PC-3 (cell line): ENCODE results near the gene IFIT3. TPM values are rescaled to one million over a fixed set of nuclear protein-coding genes. Genes with fewer than 3 reads are reported as not detected.

ENCODE experiments used
- ATAC-seq: fragments of 200-7000 bp; cut with Tn5 transposase; 2 replicates; pipeline ENCODE4 v1.9.1; 2020; ENCODE audit warnings: mild to moderate bottlenecking, moderate library complexity
- BruUV-seq: library from RNA; stranded (reverse); fragments of 400-500 nt; replicated peaks from 2 replicates; lab custom pipeline; 2021; lab: Mats Ljungman, UMichigan
- CTCF ChIA-PET: fragments of 300-600 bp; sonication (Branson Sonifier 250); formaldehyde crosslinking; loops from one replicate; lab custom pipeline; 2022; ENCODE audit warnings: antibody characterized with exemption; lab: Charles Lee
- POLR2A ChIA-PET: fragments of 300-600 bp; sonication (Branson Sonifier 250); formaldehyde crosslinking; loops from one replicate; lab custom pipeline; 2022; ENCODE audit warnings: antibody characterized with exemption; ENCODE audit not compliant: unreplicated experiment; lab: Charles Lee
- DNase-seq: peaks from one replicate; pipeline ENCODE4 v3.0.0-alpha.2; 2015
- H2AFZ ChIP-seq: fragments of 300-600 bp; sonication (generic); 2 replicates; pipeline ENCODE4 v1.6.0; 2016; ENCODE audit warnings: antibody characterized with exemption, low read length
- H3F3A ChIP-seq: fragments of 300-600 bp; sonication (generic); one replicate; pipeline ENCODE4 v1.6.0; 2017; ENCODE audit warnings: antibody characterized with exemption, low read length, control low read depth, mild to moderate bottlenecking; ENCODE audit not compliant: unreplicated experiment
- H3K27ac ChIP-seq: fragments of 300-600 bp; sonication (generic); 2 replicates; pipeline ENCODE4 v1.5.1; 2016; ENCODE audit warnings: mild to moderate bottlenecking, low read length
- H3K27me3 ChIP-seq: fragments of 300-600 bp; sonication (generic); 2 replicates; pipeline ENCODE4 v1.6.1; 2016; ENCODE audit warnings: low read length, mixed read lengths
- H3K36me3 ChIP-seq: fragments of 300-600 bp; sonication (generic); 2 replicates; pipeline ENCODE4 v1.6.1; 2016; ENCODE audit warnings: low read depth, mixed run types, low read length, mixed read lengths
- H3K4me1 ChIP-seq: fragments of 300-600 bp; sonication (generic); 2 replicates; pipeline ENCODE4 v1.5.1; 2016; ENCODE audit warnings: low read length; ENCODE audit not compliant: insufficient read depth
- H3K4me2 ChIP-seq: fragments of 300-600 bp; sonication (generic); 2 replicates; pipeline ENCODE4 v1.6.0; 2016; ENCODE audit warnings: low read length
- H3K4me3 ChIP-seq: fragments of 300-600 bp; sonication (generic); 2 replicates; pipeline ENCODE4 v1.5.1; 2016; ENCODE audit warnings: mild to moderate bottlenecking, low read length, mixed read lengths
- H3K79me2 ChIP-seq: fragments of 300-600 bp; sonication (generic); 2 replicates; pipeline ENCODE4 v1.6.1; 2017; ENCODE audit warnings: low read length, mixed read lengths
- H3K9ac ChIP-seq: fragments of 300-600 bp; sonication (generic); 2 replicates; pipeline ENCODE4 v1.6.0; 2016; ENCODE audit warnings: mild to moderate bottlenecking, low read length
- H3K9me2 ChIP-seq: fragments of 300-600 bp; sonication (generic); replicated peaks from 2 replicates; pipeline ENCODE4 v1.6.1; 2016; ENCODE audit warnings: mixed run types, low read length, mixed read lengths
- H3K9me3 ChIP-seq: fragments of 300-600 bp; sonication (generic); 2 replicates; pipeline ENCODE4 v1.6.1; 2016; ENCODE audit warnings: low read length, mixed read lengths
- H4K20me1 ChIP-seq: fragments of 300-600 bp; sonication (generic); 2 replicates; pipeline ENCODE4 v1.6.1; 2016; ENCODE audit warnings: low read length, mixed read lengths
- CTCF ChIP-seq: fragments of 300-600 bp; sonication (generic); conservative IDR thresholded peaks from 2 replicates; pipeline ENCODE4 v1.5.1; 2017; ENCODE audit warnings: antibody characterized with exemption, low read depth, mild to moderate bottlenecking, low read length
- EZH2 ChIP-seq: fragments of 300-600 bp; sonication (generic); IDR thresholded peaks from one replicate; pipeline ENCODE4 v1.6.1; 2017; ENCODE audit warnings: antibody characterized with exemption, mild to moderate bottlenecking, low read length; ENCODE audit not compliant: unreplicated experiment
- EZH2phosphoT487 ChIP-seq: fragments of 300-600 bp; sonication (generic); IDR thresholded peaks from 2 replicates; pipeline ENCODE4 v1.6.1; 2018; ENCODE audit warnings: mild to moderate bottlenecking, antibody characterized with exemption, low read length, borderline replicate concordance
- intact Hi-C: fragments of 100-400 bp; cut with micrococcal nuclease; formaldehyde crosslinking; loops from 2 replicates; pipeline ENCODE4 v1.9.0; 2023
- total RNA-seq: library from RNA; depleted of rRNA; stranded (reverse); fragments of >200 nt; gene quantifications from 2 replicates; pipeline ENCODE4 v1.2.3, GENCODE V29; 2014

IFIT3 gene
- total RNA-seq, 1 experiment from 2014 or later: 5.0 TPM

- Histone ChIP-seq H3K4me1 (peaks cover 49% of the 10 kb centered on the region), H3K9me2 (no peaks in the 10 kb centered on the region), H3F3A (peaks cover 6% of the 10 kb centered on the region), H3K4me2 (peak overlapping the region; percentile 62), H3K4me3 (no peak overlapping the region), H2AFZ (peak overlapping the region; percentile 78; the same call in 1 of the 2 replicates), H3K79me2 (no peaks in the 10 kb centered on the region), H3K27me3 (no peaks in the 10 kb centered on the region), H4K20me1 (no peaks in the 10 kb centered on the region), H3K36me3 (no peaks in the 10 kb centered on the region), H3K9me3 (no peaks in the 10 kb centered on the region), H3K27ac (peak overlapping the region; percentile 87), H3K9ac (peak overlapping the region; percentile 18)
- intact Hi-C loops: loop anchor here (5.0 kb wide), 1 partner anchor 74 kb away; no protein-coding TSS in a partner anchor
- TSS peak; percentile 92 for BruUV-seq
- peak; percentile 10 for DNase-seq
- ChIA-PET CTCF (no interaction called here), POLR2A (interaction anchor here (0.7 to 1.1 kb wide), 2 partner anchors 21 to 50 kb away, joined by 4 to 13 read pairs; partner anchors contain the start of gene IFIT2)
- peak; percentile 37 for ATAC-seq
- TF ChIP-seq EZH2phosphoT487 (no peak), CTCF (no peak), EZH2 (no peak)
Observed at GRCh38 chr10:89351412-89351779, 23.6 kb downstream of the IFIT3 start.

- Histone ChIP-seq H2AFZ (peak overlapping the region; percentile 78), H3K9me2 (no peaks in the 10 kb centered on the region), H3K36me3 (no peaks in the 10 kb centered on the region), H3K4me1 (peaks cover 43% of the 10 kb centered on the region), H3K4me3 (peak overlapping the region; percentile 25; the same call in 1 of the 2 replicates), H3K9ac (peak overlapping the region; percentile 18), H3F3A (peaks cover 6% of the 10 kb centered on the region), H3K27ac (peak overlapping the region; percentile 87), H3K4me2 (peak overlapping the region; percentile 62), H3K27me3 (no peaks in the 10 kb centered on the region), H3K9me3 (no peaks in the 10 kb centered on the region), H3K79me2 (no peaks in the 10 kb centered on the region), H4K20me1 (no peaks in the 10 kb centered on the region)
- ATAC-seq (peak; percentile 77), DNase-seq (peak; percentile 92)
- intact Hi-C loops: loop anchor here (1.0 to 5.0 kb wide), 3 partner anchors 23 to 90 kb away; no protein-coding TSS in a partner anchor
- no TSS peak for BruUV-seq
- POLR2A ChIA-PET: interaction anchor here (0.6 to 1.1 kb wide), 3 partner anchors 20 to 50 kb away, joined by 3 to 13 read pairs (median 4); partner anchors contain the start of gene IFIT2
- no peak for TF ChIP-seq EZH2
- TF ChIP-seq CTCF: no peak
- CTCF ChIA-PET: no interaction called here
Observed at GRCh38 chr10:89351780-89352597, 24.2 kb downstream of the IFIT3 start.
